ENCODE measurements around the gene NRDE2. TPM values are rescaled to one million over a fixed set of nuclear protein-coding genes. Genes with fewer than 3 reads are reported as not detected.
"Not testable (repeated sequence)": the region's sequence is repeated elsewhere in the genome, so short reads cannot be mapped to it uniquely, and the experiment has no call there.

Gene NRDE2
- total and polyA plus RNA-seq, 2 of the 4 experiments (the other 2 are of a cell fraction) = 4.5 to 9.3 TPM

DNA sequence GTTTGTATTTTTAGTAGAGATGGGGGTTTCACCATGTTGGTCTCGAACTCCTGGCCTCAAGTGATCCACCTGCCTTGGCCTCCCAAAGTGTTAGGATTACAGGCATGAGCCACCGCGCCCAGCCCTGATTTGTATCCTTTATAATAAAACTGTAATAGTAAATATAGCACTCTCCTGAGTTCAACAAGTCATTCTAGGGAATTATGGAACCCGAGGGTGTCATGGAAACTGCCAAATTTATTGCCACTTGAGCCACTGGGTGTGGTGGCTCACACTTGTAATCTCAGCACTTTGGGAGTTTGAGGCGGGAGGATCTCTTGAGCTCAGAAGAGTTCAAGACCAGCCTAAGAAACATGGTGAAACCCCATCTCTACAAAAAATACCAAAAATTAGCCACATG lies 9.5 kb upstream of the NRDE2 start:
- H3K4ac ChIP-seq (ENCODE audit: low read depth, low read length); intact Hi-C loops (cut with micrococcal nuclease); H3K23ac ChIP-seq (ENCODE audit: low read depth, low read length); H2BK5ac ChIP-seq (ENCODE audit: low read depth, low read length, poor library complexity, severe bottlenecking); H3K14ac ChIP-seq (replicated peaks; ENCODE audit: low read depth, low read length); H3K9me3 ChIP-seq (ENCODE audit: control insufficient read depth, insufficient read depth, low read length); H3K36me3 ChIP-seq (ENCODE audit: control insufficient read depth, insufficient read depth, low read length); H2BK120ac ChIP-seq (ENCODE audit: low read depth, low read length); H3K9me1 ChIP-seq (ENCODE audit: insufficient read depth, low read length); in situ Hi-C loops (cut with MboI; ENCODE audit: low sequenced_read_pairs); H2AK5ac ChIP-seq (ENCODE audit: low read depth, low read length); H3K4me2 ChIP-seq (ENCODE audit: low read depth, low read length); H2AFZ ChIP-seq (replicated peaks; ENCODE audit: low read length, poor library complexity); BruUV-seq (replicated peaks); CTCF ChIA-PET; H3K9ac ChIP-seq (ENCODE audit: low read depth, low read length); H2BK15ac ChIP-seq (ENCODE audit: low read depth, low read length); H3K4me1 ChIP-seq (ENCODE audit: control insufficient read depth, insufficient read depth, low read length); H4K20me1 ChIP-seq (ENCODE audit: insufficient read depth, low read length); H2AK9ac ChIP-seq (replicated peaks; ENCODE audit: low read depth, low read length, poor library complexity); H3K27ac ChIP-seq (ENCODE audit: insufficient read depth, low read length); POLR2A ChIA-PET (ENCODE audit: unreplicated experiment); dilution Hi-C loops (cut with HindIII; ENCODE audit: low sequenced_read_pairs, unreplicated experiment); H3K4me3 ChIP-seq (ENCODE audit: insufficient read depth, low read depth, low read length); ATAC-seq (ENCODE audit: low read depth); DNase-seq; H4K5ac ChIP-seq (ENCODE audit: low read depth, low read length); H3K79me1 ChIP-seq (ENCODE audit: low read depth in 1 of 2, low read length in 2 of 2); H2BK20ac ChIP-seq (ENCODE audit: low read depth, low read length); H3K27me3 ChIP-seq (ENCODE audit: control insufficient read depth, insufficient read depth, low read length); H4K8ac ChIP-seq (ENCODE audit: low read depth in 2 of 2, low read length in 2 of 2); H3K18ac ChIP-seq (ENCODE audit: low read depth, low read length); H3K56ac ChIP-seq (ENCODE audit: extremely low read depth, insufficient read depth, low read length); H4K91ac ChIP-seq (ENCODE audit: insufficient read depth, low read depth, low read length): not testable (repeated sequence)
- WGBS, 2 experiments (ENCODE audit: extremely low coverage in 2 of 2, insufficient read length in 1 of 2) = no CpG with 5 or more reads among the region's 5 CpGs

All from IMR-90 (cell line).